GM19463 (cell line): ENCODE data around the gene TMPRSS7.
A peak's percentile ranks its signal among the peaks of the same experiment; 100 is the strongest.

ENCODE experiments used
- ATAC-seq: cut with Tn5 transposase; IDR thresholded peaks from one replicate; pipeline ENCODE4 v1.9.1; 2021; ENCODE audit warnings: mild to moderate bottlenecking, moderate library complexity; ENCODE audit not compliant: unreplicated experiment

TMPRSS7 gene

DNA sequence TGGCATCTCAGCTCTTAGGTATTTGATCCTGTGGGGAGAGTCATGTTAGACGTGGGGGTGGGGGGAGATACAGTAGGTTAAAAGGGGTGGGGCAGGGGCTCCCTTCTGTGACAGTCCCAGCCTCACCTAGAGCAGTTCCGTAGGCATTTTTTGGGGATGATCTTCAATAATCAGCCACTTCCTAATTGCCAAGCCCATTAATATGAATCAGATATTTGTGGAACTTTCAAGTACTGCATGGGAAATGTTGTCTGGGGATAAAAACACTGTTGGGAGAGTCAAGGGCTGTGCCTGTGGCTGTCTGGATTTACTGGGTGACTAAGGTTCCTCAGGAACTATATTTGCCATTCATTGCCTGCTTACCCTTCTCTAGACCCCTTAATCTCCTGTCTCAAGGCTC is 61.2 kb downstream of the TMPRSS7 start:
- no peak for ATAC-seq

GRCh38 chr3:112096176-112096575 is 61.6 kb downstream of the TMPRSS7 start:
- ATAC-seq: no peak

GRCh38 chr3:112097378-112097777 is 62.8 kb downstream of the TMPRSS7 start:
- peak; percentile 67 for ATAC-seq

- no peak for ATAC-seq
Measured at GRCh38 chr3:112101916-112102315, 67.4 kb downstream of the TMPRSS7 start.

- ATAC-seq: no peak
Measured at GRCh38 chr3:112104774-112105173, 70.2 kb downstream of the TMPRSS7 start.

- no peak for ATAC-seq
Measured at GRCh38 chr3:112109322-112109721, 74.8 kb downstream of the TMPRSS7 start.

DNA sequence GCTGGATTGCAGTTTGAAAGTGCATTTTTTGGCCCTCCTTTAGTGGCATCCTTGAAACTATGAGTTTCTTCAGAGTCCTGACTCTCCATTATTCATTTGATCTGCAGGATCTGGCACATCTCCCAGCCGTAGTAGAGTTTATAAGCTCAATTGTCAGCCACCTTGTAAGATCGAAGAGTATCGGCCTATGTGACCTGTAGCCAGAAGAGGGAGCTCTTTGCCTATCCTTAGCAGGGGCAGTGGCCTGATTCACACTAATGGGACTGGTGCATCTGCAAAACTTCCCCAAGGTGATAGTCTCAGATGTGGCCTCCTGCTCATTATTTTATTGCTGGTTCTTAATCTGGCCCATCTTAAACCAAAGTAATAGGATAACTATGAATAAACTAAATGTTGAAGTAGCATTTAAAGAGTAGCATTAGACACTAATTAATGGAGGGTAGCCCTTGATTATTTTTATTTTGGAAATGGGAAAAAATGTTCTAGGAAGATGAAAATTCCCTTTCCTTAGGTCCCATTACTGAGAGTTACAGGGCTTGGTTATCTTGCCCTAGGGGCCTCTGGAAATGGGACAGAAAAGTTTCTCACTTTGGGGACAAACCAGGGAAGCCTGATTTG is 77.4 kb downstream of the TMPRSS7 start:
- peak; percentile 40 for ATAC-seq

- peak; percentile 17 for ATAC-seq
Measured at GRCh38 chr3:112114576-112115160, 80.1 kb downstream of the TMPRSS7 start.

DNA sequence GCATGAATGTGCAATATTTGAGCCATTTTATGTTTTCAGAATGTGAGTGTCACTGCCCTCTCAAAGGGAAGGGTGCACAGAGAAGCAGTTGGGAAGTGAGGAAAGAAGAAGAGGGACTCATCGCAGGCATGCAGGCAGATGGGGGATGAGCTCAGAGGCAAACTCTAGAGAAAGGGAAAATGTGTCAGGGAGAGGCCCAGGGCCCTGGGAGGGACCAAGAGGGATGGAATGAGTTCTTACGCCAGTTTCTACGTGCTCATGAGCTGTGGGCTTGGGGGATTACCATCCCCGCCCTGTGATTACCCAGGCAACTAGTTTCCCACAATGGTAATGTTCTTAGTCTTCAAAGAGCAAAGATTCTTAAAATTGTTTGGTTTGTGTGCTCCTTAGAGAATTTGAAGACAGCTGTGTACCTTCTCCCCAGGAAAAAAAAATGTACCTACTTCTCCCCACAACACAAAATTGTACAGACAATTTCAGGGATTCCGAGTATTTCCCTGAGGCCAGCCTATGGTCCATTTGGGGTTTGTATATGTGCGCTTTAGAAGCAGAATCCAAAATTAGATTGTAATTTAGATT is 80.7 kb downstream of the TMPRSS7 start:
- ATAC-seq: peak; percentile 41

DNA sequence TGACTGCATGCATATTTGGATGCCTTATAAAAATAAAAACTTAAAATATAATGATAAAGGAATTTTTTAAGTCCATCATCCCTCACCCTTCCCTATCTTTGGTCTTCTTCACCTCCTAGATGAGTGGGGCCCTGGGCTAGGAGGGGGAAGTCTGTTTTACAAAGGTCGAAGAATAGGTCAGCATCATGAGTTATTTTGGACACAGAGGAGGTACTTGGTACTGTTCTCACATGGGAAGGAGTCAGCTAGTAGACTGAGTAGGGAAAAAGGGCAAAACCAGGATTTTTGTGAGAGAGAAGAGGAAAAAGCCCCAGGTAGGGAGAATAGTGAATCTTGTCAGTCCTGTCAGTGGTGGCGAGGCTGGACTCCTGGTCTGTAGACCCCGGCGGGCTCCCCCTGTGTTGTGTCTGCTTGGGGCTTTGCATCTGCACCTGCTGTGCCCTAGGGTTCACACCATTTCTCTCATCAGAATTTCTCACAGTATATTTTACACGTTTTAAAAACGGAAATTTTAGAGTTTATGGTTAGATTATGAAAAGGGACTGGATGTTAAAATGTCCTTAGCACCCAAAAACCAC is 81.4 kb downstream of the TMPRSS7 start:
- ATAC-seq: no peak

GRCh38 chr3:112116748-112117186 is 82.2 kb downstream of the TMPRSS7 start:
- no peak for ATAC-seq

DNA sequence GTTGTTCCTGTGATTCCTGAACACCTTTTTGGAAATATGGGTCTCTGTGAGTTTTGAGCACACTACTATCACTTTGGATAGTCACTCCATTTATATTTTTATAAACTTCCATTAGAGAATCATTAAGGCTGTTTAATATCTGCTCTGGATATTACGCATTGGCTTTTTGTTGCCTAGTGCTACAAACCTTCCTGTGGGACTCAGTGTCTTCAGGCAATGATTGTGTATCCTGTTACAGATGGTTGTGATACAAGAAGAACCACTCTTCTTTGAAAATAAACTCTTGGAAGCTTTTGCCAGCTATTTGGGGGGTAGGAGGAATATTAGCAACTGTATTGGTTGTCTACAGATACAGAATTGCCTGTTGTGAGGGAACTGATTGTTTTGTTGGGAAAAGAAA is 82.9 kb downstream of the TMPRSS7 start:
- ATAC-seq: no peak

DNA sequence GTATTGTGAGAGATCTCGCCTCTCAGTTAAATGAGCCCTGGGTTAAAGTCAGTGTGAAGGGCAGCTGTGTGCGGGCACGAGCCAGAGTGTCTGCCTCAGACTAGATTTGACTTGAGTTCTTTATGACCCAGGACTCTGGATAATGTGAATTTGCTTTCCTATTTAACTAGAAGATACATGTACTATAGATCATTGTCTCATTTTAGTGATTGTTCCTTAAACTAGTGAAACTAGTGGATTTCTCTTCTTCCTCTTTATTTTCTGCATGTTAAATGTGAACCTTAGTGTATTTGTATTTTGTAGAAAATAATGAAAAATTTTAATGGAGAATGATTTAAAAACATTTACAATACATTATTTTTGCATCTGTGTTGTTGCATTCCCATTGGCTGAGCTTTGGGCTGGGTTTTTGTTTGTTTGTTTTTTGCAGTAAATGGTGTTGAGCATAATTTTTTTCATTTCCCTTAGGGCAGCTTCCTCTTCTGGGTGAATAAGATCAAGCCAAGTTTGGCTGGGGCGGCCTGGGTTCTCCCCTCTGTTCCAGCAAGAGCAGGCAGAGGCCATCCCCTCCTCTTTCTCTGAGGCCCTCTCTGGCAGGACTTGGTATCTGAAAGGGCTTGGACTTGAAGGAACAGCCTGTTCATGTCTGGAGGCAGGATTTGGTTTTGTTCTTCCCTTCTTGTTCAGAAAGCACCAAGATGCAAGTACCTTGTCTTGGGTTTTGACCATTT is 83.5 kb downstream of the TMPRSS7 start:
- no peak for ATAC-seq

DNA sequence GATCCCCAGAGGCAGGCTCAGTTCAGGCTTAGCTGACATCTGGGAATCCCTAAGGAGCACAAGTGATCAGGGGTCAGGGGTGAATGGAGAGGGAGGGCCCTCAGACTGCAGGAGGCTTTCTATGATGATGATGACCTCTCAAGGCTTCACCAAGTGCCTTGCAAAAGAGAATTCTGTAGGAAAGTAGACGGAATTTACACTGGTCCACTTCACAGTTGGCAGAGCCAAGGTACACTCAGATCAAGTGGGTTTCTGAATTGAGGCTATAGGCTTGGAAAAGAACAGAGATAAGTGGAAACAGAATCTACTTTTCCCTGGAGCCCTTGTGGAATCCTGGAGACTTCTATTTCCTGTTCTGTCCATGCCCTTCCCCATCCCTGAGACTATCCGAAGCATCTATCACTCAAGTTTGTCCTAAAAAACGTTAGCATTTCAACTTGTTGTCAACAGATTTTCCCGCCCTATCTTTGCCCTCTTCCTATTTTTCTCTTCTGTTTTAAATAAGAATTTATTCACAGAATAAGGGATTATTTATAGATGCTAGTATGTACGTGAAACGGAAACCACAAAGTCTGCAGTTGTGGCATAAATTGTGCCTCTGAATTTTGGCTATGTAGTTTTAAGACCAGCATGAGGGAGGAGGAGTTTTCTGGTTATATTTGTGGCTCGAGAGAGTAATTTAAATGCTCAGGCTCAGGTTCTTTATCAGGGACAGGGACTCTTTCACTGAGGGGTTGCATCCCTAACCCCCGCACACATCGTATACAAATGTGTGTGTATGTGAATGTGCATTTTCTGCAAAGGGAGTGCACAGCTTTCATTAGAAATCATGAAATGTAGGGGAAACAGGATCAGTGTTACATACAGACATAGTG is 85.7 kb downstream of the TMPRSS7 start:
- no peak for ATAC-seq

DNA sequence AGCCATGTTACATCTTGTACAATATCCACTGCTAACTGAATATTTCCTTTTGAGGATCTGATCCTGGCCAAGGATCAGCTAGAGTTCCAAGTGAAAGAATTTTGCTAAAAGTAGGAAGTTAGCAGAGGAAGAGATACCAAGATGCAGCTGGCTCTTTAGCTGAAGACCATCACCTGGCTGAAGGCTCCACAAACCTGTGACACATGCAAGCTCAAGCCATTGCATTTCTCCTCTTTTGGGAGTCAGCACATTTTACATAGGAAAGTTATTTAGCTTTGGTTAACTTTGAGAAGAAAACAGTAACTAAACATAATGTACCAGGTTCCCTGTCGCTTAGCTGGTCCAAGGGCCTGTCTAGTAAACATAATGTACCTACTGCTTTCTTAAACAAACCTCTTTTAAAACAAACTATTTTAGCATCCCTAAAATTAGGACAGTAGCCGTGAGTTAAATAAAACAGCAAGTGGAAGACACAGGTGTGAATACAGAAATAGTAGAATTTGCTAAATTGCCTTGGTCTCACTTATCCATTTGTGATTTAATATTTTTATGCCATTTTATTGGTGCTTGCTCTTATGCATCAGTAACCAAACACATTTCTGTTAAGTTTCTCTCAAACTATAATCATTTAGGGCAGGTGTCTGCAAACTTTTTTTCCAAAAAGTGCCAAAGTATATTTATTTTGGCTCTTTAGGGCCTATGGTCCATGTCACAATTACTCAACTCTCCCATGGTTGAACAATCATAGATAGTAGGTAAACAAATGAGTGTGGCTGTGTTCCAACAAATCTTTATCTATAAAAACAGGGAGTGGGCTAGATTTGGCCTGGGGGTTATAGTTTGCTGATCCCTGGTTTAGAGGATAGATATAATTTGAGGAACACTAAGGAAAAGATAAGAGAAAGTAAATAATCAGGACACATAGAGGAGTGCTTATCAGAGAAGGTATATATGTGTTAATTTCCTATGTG is 87.3 kb downstream of the TMPRSS7 start:
- no peak for ATAC-seq

DNA sequence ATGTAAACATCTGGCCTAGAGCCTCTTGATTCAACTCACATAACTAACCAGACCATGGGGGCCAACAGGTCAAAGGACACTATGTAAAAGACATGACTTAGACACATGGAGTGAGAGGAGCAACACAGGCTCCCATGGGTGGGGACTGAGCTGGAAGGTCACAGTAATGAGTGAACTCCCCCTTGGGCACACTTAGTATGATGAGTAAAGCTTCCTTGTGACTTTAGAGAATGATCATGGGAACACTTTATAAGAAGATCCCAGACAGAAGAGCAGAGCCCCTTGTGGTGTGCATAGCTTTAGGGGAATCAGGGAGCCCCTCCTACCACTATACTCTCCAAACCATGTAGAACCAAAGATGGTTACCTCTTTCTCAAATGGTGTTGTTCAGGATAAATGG is 88.3 kb downstream of the TMPRSS7 start:
- ATAC-seq: no peak

DNA sequence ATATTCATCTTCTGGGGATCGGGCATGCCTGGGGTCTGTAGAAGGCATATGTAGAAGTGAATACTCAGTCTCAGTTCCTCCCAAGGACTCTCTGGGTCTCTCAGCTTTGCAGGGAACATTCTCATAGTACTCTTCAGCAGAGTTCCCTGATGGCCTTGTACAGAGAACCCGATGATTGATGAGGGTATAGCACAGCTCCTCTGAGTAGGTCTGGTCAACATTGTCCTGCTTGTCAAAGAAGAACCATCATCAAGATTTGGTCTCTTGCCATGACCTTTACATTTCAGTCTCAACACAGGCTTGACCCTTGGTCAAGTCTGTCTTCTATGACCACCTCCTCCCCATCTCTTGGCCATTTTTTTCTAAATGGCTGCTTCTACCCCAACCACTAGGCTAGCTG is 89.0 kb downstream of the TMPRSS7 start:
- ATAC-seq: no peak

- ATAC-seq: no peak
Measured at GRCh38 chr3:112124907-112125607, 90.5 kb downstream of the TMPRSS7 start.

DNA sequence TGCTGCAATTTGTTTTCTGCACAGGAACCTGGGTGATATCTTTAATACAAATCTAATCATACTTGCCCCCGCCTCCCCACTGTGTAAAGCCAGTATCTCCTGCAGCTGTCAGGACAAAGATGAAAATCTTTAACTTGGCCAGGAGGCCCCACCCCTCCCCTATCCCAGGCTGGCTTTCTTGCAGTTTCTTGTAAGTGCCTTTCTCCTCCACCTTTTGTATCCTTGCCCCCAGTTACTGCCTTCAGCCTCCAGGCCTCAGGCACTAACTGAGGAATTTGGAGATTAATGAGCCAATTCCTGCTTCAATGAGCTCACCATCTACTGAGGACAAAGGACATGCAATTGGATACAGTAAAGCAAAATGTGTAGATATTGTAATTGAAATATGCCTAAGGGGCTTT is 92.0 kb downstream of the TMPRSS7 start:
- no peak for ATAC-seq
